Cerebellar cortex (tissue), 1 donor: Measurements from ENCODE around the gene GPR151.

Experiments used
- DNase-seq: peaks from one replicate; pipeline ENCODE4 v3.0.0-alpha.2; 2015; ENCODE audit warnings: low spot score

Gene GPR151

DNA sequence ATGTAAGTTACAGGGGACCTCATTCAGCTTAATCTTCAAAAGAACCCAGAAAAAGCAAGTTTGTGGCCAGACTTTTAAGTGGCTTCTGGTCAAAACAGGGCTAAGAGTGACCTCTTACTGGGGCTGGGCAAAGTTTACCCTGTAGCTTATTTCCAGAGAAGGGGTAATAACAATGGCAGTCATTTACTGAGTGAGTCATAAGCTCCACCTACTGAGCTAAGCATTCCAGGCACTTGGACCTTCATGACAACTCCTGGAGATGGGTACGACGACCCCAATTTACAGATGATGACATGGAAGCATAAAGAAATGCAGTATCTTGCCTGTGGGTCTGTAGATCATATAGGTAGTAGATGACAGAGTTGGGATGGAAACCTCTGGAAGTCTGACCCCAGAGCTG lies 4.7 kb upstream of the GPR151 start:
- no peak for DNase-seq

DNA sequence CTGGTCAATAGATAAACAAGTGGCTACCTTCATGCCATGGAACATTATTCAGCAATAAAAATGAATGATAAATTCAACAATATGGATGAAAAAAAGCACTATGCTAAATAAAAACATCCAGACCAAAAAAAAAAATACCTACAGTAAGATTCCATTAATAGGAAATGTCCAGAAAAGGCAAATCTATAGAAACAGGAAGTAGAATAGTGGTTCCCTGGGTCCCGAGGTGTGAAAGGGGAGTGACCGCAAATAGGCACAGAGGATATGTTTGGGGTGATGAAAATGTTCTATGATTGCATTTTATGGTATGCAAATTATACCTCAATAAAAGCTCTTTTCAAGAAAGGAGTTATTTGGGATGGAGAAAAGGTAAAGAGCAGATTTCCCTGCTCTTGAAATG lies 3.6 kb upstream of the GPR151 start:
- DNase-seq, result no peak

DNA sequence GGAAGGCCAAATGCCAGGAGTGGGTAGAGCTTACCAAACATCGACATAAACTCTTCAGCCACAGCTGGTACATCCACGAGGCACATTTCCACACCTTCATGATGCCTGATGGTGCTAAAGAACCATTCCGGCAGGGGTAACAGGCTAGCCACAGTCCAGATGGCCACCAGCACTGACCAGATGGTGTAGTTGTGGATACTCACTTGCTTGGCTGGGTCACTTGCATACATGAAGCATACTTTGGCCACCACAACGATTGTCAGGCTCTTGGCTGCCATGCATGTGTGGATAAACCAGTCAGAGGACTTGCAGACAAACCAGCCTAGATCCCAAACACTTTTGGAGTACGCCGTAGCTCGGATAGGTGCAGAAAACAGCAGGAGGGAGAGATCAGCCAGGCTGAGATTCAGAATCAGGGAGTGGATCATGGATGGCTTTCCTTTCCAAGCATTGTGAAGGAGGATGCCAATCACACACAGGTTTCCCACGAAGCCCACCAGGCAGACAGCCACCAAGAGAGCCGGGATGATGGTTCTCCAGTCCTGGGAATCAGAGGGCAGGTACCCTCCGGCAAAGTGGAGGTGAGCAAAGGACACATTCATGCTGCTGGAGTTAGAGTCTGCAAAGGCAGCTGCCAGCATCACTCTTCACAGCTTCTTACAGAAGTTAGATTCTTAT lies 378 bp downstream of the GPR151 start:
- peak; percentile 85 for DNase-seq

DNA sequence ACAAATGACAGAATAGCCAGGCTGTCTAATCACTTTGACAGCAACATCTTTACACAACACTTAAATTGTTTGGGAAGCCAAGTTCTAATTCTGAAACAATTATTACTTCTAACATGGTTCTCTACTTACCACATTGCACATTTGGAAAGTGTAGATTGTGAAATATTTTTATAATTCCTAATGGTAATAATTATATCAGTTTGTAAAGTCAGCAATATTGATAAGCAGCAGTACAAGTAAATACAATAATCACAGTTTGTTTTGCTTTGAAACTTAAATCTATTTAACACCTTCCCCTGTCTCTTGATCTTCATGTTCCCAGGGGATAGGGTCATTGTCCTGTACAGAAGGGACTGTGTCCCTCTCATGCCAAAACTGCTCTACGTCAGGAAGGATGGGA lies 1.4 kb downstream of the GPR151 start:
- DNase-seq, result no peak

- DNase-seq, result no peak
These were observed 2.5 kb downstream of the GPR151 start for GRCh38 chr5:146513462-146513861.

DNA sequence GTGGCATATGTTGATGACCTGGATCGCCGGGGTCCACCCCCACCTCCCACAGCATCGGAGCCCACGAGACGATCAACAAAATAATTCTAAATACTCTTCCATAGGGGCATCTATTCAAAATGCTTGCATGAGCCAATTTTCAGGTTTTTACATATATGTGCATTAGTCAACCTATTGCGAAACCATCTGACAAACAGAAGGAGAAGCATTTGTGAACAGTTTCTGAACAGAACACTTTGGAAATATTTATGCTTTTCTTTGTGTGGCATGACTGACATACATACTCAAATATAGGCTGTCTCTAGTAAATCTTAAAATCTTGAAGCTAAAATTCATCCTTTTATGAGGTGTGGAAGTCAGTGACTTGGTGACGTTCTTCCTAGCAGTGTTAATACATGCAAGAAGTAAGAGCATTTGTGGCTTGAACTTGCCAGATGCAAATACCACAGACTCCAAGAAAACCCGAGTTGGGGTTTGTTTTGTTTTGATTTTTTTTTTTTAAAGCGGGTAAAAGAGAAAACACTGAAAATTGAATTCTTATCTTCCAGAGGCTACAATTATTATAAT lies 5.3 kb downstream of the GPR151 start:
- no peak for DNase-seq

- DNase-seq, result no peak
These were observed 8.6 kb downstream of the GPR151 start for GRCh38 chr5:146507428-146507827.

- no peak for DNase-seq
These were observed 16.3 kb downstream of the GPR151 start for GRCh38 chr5:146499680-146500079.

GRCh38 chr5:146494656-146495055 lies 21.3 kb downstream of the GPR151 start:
- no peak for DNase-seq

- DNase-seq, result no peak
These were observed 25.7 kb downstream of the GPR151 start for GRCh38 chr5:146490089-146490843.

DNA sequence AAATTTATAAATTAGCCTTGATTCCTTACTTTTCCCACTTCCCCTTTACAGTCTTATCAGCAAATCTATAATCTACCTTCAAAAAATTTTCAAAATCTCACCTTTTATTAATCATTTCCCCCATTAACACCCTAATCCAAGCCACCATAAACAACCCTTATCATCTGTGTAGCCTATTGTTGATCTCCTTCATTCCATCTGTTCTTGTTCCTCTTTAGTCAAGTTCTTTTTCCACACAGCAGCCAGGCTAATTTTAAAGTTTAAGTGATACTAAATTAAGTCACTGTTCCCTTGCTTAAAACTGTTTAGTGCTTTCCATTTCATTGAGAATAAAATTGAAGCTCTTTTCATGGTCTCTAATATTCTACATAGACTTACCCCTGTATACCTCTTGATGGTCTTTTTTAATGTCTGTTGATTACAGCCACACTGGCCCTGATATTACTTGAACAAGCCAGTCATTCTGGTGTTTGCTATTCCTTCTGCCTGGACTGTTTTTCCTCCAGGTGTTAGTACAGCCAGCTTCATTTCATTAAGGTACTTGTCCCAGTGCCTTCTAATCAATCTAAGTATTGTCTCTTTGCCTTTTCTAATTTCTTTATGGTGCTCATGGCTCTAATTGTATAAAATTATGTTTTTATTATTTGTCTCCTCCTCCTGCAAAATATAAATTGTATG lies 31.1 kb downstream of the GPR151 start:
- no peak for DNase-seq

GRCh38 chr5:146482775-146483174 lies 33.2 kb downstream of the GPR151 start:
- DNase-seq, result no peak

DNA sequence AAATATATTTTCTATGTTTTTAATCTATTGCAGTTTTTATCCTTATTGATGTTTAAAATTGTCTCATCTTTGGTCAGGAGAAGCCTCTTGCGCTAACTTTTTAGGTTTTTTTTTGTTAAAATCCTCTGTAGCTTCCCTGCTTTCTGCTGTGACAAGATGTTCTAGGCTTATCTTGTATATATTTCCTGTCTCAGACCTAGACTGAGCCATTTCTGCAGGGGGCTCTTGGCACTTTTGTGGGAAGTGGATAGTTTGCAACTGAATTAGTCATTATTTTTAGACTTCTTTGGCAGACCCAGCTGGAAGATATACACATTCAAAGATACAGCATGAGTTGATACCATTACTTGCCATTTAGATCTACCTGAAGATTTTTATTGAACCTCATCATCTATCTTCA lies 40.1 kb downstream of the GPR151 start:
- no peak for DNase-seq

GRCh38 chr5:146475190-146475780 lies 40.7 kb downstream of the GPR151 start:
- no peak for DNase-seq

DNA sequence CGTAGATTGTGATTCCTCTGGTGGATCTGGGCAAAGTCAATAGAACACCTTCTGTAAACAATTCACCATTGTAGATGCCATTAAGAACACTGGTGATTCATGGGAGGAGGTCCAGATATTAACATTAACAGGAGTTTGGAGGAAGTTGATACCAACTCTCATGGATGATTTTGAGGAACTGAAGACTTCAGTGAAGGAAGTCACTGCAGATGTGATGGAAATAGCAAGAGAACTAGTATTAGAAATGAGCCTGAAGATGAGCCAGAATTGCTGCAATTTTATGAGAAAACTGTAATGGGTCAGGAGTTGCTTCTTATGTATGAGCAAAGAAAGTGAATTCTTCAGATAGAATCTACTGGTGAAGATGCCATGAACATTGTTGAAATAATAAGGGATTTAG lies 41.9 kb downstream of the GPR151 start:
- DNase-seq, result no peak

- no peak for DNase-seq
These were observed 48.2 kb downstream of the GPR151 start for GRCh38 chr5:146467760-146468159.

- peak; percentile 20 for DNase-seq
These were observed 49.3 kb downstream of the GPR151 start for GRCh38 chr5:146466521-146467349.

GRCh38 chr5:146463446-146463845 lies 52.5 kb downstream of the GPR151 start:
- no peak for DNase-seq
